Thyroid gland (tissue), 4 donors: ENCODE data around the gene SLC4A1AP. TPM values are rescaled to one million over a fixed set of nuclear protein-coding genes. Genes with fewer than 3 reads are reported as not detected.
A peak's percentile ranks its signal among the peaks of the same experiment; 100 is the strongest.

Source experiments
- DNase-seq, 2 donors: peaks; one replicate each; pipeline ENCODE4 v3.0.0-alpha.2; 2019
- H3K27ac ChIP-seq, 3 donors: fragments of 200-600 bp; sonication (generic); 1 replicate in 2 of 3; 2 replicates in 1 of 3; pipeline ENCODE4 v1.5.1; 2016 to 2019; ENCODE audit warnings: mild to moderate bottlenecking in 1 of 3, moderate library complexity in 1 of 3
- H3K27me3 ChIP-seq: fragments of 200-600 bp; sonication (generic); one replicate; pipeline ENCODE4 v1.5.1; 2019
- H3K36me3 ChIP-seq, 2 donors: fragments of 200-600 bp; sonication (generic); one replicate each; pipeline ENCODE4 v1.5.1; 2016 to 2019
- H3K4me1 ChIP-seq, 2 donors: fragments of 200-600 bp; sonication (generic); one replicate each; pipeline ENCODE4 v1.5.1; 2017 to 2019
- H3K4me3 ChIP-seq, 3 donors: fragments of 200-600 bp; sonication (generic); replicated peaks in 1 of 3; 1 replicate in 2 of 3; 2 replicates in 1 of 3; pipeline ENCODE4 v1.5.1; 2016; ENCODE audit warnings: mild to moderate bottlenecking in 1 of 3
- H3K9me3 ChIP-seq: fragments of 200-600 bp; sonication (generic); one replicate; pipeline ENCODE4 v1.5.1; 2017
- CTCF ChIP-seq, 6 experiments: fragments of 200-600 bp in 3 of 6; fragments of 450-650 bp in 3 of 6; sonication (generic) in 3 of 6; IDR thresholded peaks; one replicate each; pipeline ENCODE4 v1.5.1; 2016 to 2019; ENCODE audit warnings: antibody characterized with exemption in 6 of 6, mild to moderate bottlenecking in 2 of 6, inconsistent platforms in 1 of 6, moderate library complexity in 1 of 6
- POLR2A ChIP-seq, 2 donors: fragments of 450-650 bp; IDR thresholded peaks; one replicate each; pipeline ENCODE4 v1.6.1; 2017; ENCODE audit warnings: antibody characterized with exemption in 2 of 2, mild to moderate bottlenecking in 2 of 2, moderate library complexity in 1 of 2
- whole genome bisulfite sequencing, 2 donors: methylation state at CpG; one replicate each; pipeline ENCODE4 v1.1.5; 2017; 5-methylcytosine and 5-hydroxymethylcytosine counted together
- intact Hi-C: fragments of 100-400 bp; cut with DNase I; formaldehyde crosslinking; loops from one replicate; pipeline ENCODE4 v1.15.1; 2023
- total RNA-seq, 4 donors: library from RNA; depleted of rRNA; stranded (reverse); fragments of >200 nt; gene quantifications; one replicate each; pipeline ENCODE4 v1.2.3, GENCODE V29; 2016

The SLC4A1AP gene
- total RNA-seq, 4 donors from 2014 or later: 16.5 to 26.6 (median 23.4) TPM

- peak overlapping the region in 2 of 3 donors; percentile 12 to 54 for H3K27ac ChIP-seq
- WGBS, 2 donors: 68 to 89% methylated on average over 2 to 3 of the region's 3 CpGs
- peaks cover 0 to 22% of the 10 kb centered on the region in 2 donors for H3K4me1 ChIP-seq
- no peaks in the 10 kb centered on the region for H3K27me3 ChIP-seq
- H3K4me3 ChIP-seq: no peak overlapping the region
- DNase-seq: no peak
- H3K36me3 ChIP-seq: no peaks in the 10 kb centered on the region
- no peaks in the 10 kb centered on the region for H3K9me3 ChIP-seq
- intact Hi-C loops: no loop called here
- TF ChIP-seq CTCF (IDR thresholded peaks at IDR 0.05) (no peak), POLR2A (IDR thresholded peaks at IDR 0.05) (no peak)
Observed at GRCh38 chr2:27730261-27730662, 66.6 kb downstream of the SLC4A1AP start.

DNA sequence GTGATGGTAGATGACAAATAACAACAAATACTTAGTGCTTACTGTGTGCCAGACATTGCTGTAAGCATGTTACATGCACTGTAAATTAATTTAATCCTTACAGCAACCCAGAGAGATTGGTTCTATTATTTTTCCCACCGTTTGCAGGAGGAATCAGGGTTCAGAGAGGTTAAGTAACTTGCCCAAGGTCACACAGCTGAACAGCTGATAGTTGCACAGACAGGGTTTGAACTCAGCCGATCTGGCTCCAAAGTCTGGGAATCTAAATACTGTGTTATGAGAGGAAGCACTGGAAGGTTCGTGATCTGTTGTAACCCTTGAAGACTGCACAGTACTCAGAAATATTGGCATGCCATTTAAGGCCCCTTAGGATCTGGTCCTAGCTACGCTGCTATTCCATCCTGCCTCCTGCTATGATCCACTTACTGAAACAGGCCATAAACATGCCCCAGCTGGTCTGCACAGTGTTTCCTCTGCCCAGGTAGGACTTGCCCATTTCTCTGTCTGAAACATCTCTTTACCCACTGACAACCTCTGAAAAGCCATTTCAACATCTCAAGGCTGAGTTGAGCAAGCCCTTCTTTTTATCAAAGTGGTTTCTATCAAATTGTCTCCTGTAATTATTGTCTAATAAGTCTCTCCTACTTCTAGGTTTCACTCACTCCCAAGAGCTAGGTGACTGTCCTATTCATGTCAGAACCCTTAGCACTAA is 67.4 kb downstream of the SLC4A1AP start:
- WGBS, 2 donors: 70 to 76% methylated on average over 4 of the region's 4 CpGs
- Histone ChIP-seq H3K36me3 (no peaks in the 10 kb centered on the region), H3K27ac (peak overlapping the region in 2 of 3 donors; percentile 12 to 50), H3K27me3 (no peaks in the 10 kb centered on the region), H3K4me1 (peaks cover 0 to 28% of the 10 kb centered on the region in 2 donors), H3K9me3 (no peaks in the 10 kb centered on the region), H3K4me3 (no peak overlapping the region)
- no peak for DNase-seq
- TF ChIP-seq CTCF (IDR thresholded peaks at IDR 0.05) (no peak), POLR2A (IDR thresholded peaks at IDR 0.05) (no peak)
- intact Hi-C loops: no loop called here

DNA sequence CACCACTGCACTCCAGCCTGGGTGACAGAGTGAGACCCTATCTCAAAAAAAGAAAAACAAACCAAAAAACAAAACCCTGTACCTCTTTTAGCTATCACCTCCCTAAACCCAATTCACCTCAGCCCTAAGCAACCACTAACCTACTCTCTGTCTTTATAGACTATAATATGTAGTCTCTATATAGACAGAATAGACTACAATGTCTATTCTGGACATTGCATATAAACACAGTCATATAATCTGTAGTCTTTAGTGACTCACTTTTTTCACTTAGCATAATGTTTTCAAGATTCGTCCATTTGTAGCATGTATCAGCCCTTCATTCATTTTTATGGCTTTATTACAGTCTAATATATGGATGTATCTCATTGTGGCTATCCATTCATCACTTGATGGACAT is 70.6 kb downstream of the SLC4A1AP start:
- Histone ChIP-seq H3K36me3 (no peaks in the 10 kb centered on the region), H3K27ac (no peak overlapping the region), H3K9me3 (no peaks in the 10 kb centered on the region), H3K4me1 (peaks cover 0 to 29% of the 10 kb centered on the region in 2 donors), H3K27me3 (no peaks in the 10 kb centered on the region), H3K4me3 (no peak overlapping the region)
- intact Hi-C loops: no loop called here
- DNase-seq: no peak
- 93 to 100% methylated on average over 1 of the region's 1 CpG for WGBS, 2 donors
- TF ChIP-seq POLR2A (IDR thresholded peaks at IDR 0.05) (no peak), CTCF (IDR thresholded peaks at IDR 0.05) (no peak)

- Histone ChIP-seq H3K27me3 (no peaks in the 10 kb centered on the region), H3K27ac (peak overlapping the region; percentile 52 to 88 (median 77)), H3K36me3 (no peaks in the 10 kb centered on the region), H3K4me3 (peak overlapping the region in 2 of 3 donors; percentile 28 to 39), H3K4me1 (peaks cover 0 to 24% of the 10 kb centered on the region in 2 donors), H3K9me3 (no peaks in the 10 kb centered on the region)
- peak in 1 of 6 experiments; percentile 16 for TF ChIP-seq CTCF (IDR thresholded peaks at IDR 0.05)
- TF ChIP-seq POLR2A (IDR thresholded peaks at IDR 0.05): peak in 1 of 2 donors; percentile 59
- DNase-seq: peak; percentile 84 to 85
- intact Hi-C loops: no loop called here
- 5 to 12% methylated on average over 20 to 31 of the region's 51 CpGs for WGBS, 2 donors
Observed at GRCh38 chr2:27735263-27735904, 71.7 kb downstream of the SLC4A1AP start.
